HepG2 (cell line): ENCODE data around the gene SLC4A11. TPM values are rescaled to one million over a fixed set of nuclear protein-coding genes. Genes with fewer than 3 reads are reported as not detected.

ENCODE experiments used
- ATAC-seq: fragments of 200-7000 bp; cut with Tn5 transposase; 3 replicates; pipeline ENCODE4 v1.9.1; 2020; ENCODE audit warnings: mild to moderate bottlenecking, moderate library complexity
- BruUV-seq: library from RNA; stranded (reverse); fragments of 400-500 nt; replicated peaks from 2 replicates; lab custom pipeline; 2021; lab: Mats Ljungman, UMichigan
- CTCF ChIA-PET: fragments of 300-600 bp; formaldehyde crosslinking; extraction: SDS; loops from one replicate; lab custom pipeline; 2021; ENCODE audit warnings: low total read pairs, inconsistent platforms, low intra/inter-chr PET ratio; lab: Yijun Ruan, JAX
- POLR2A ChIA-PET: fragments of 350-600 bp; sonication (Branson Sonifier 250); formaldehyde crosslinking; loops from one replicate; lab custom pipeline; 2020; ENCODE audit warnings: antibody characterized with exemption, inconsistent platforms; lab: Yijun Ruan, JAX
- DNase-seq: peaks from one replicate; pipeline ENCODE4 v3.0.0-alpha.2; 2015; ENCODE audit warnings: low spot score
- FAIRE-seq: peaks from 3 replicates; lab custom pipeline; 2011; peaks lifted over from hg19 to GRCh38; lab: Jason Lieb, UNC
- H2AFZ ChIP-seq: one replicate; pipeline ENCODE4 v1.6.1; 2011; ENCODE audit warnings: low read length, inconsistent platforms
- H3K27ac ChIP-seq: fragments of 300-600 bp; 3 replicates; pipeline ENCODE4 v1.8.0; 2011; ENCODE audit warnings: mixed run types, mild to moderate bottlenecking, mixed read lengths, low read length, inconsistent platforms; ENCODE audit not compliant: insufficient read depth; ENCODE audit errors: extremely low read length
- H3K27me3 ChIP-seq, 2 experiments: fragments of 200-600 bp in 1 of 2; 2 replicates in 1 of 2; 3 replicates in 1 of 2; pipeline versions ENCODE4 v1.6.0 to v1.8.0; 2011; ENCODE audit warnings: low read length in 2 of 2, mild to moderate bottlenecking in 2 of 2, moderate library complexity in 2 of 2, inconsistent platforms in 1 of 2; ENCODE audit not compliant: insufficient read depth in 2 of 2, control insufficient read depth in 1 of 2
- H3K36me3 ChIP-seq, 2 experiments: fragments of 200-600 bp in 1 of 2; replicated peaks in 1 of 2; 2 replicates in 1 of 2; 3 replicates in 1 of 2; pipeline versions ENCODE4 v1.5.1 to v1.8.0; 2011; ENCODE audit warnings: low read length in 2 of 2, inconsistent platforms in 1 of 2; ENCODE audit not compliant: insufficient read depth in 2 of 2, control insufficient read depth in 1 of 2
- H3K4me1 ChIP-seq: 2 replicates; pipeline ENCODE4 v1.5.1; 2012; ENCODE audit warnings: low read length, inconsistent platforms; ENCODE audit not compliant: insufficient read depth
- H3K4me2 ChIP-seq: 2 replicates; pipeline ENCODE4 v1.6.0; 2011; ENCODE audit warnings: low read depth, low read length, inconsistent platforms
- H3K4me3 ChIP-seq, 3 experiments: fragments of 200-600 bp in 1 of 3; sonication (generic), shearing (Covaris generic) in 1 of 3; replicated peaks in 1 of 3; 2 replicates each; pipeline ENCODE4 v1.5.1; 2011 to 2016; ENCODE audit warnings: low read length in 3 of 3, inconsistent platforms in 2 of 3, low read depth in 2 of 3, mild to moderate bottlenecking in 2 of 3, control low read depth in 1 of 3, mixed read lengths in 1 of 3; ENCODE audit not compliant: insufficient read depth in 1 of 3
- H3K79me2 ChIP-seq: one replicate; pipeline ENCODE4 v1.6.1; 2011; ENCODE audit warnings: low read length, inconsistent platforms; ENCODE audit not compliant: insufficient read depth
- H3K9ac ChIP-seq: 2 replicates; pipeline ENCODE4 v1.6.0; 2011; ENCODE audit warnings: mild to moderate bottlenecking, low read depth, low read length, inconsistent platforms; ENCODE audit not compliant: insufficient read depth
- H3K9me3 ChIP-seq: 2 replicates; pipeline ENCODE4 v1.5.1; 2012; ENCODE audit warnings: mild to moderate bottlenecking, low read length
- H4K20me1 ChIP-seq: 2 replicates; pipeline ENCODE4 v1.6.0; 2011; ENCODE audit warnings: inconsistent platforms, mild to moderate bottlenecking, low read length, moderate library complexity; ENCODE audit not compliant: insufficient read depth
- BRCA1 ChIP-seq: sonication (generic); formaldehyde crosslinking; IDR thresholded peaks from 2 replicates; pipeline ENCODE4 v1.4.0; 2020; ENCODE audit warnings: missing genetic modification reagents
- CREB1 ChIP-seq, 2 experiments: fragments of 450-650 bp in 1 of 2; IDR thresholded peaks; 2 replicates each; pipeline ENCODE4 v1.6.1; 2016 to 2017; ENCODE audit warnings: control low read depth in 1 of 2, mild to moderate bottlenecking in 1 of 2, missing compliant biosample characterization in 1 of 2, missing genetic modification characterization in 1 of 2
- FLYWCH1 ChIP-seq: sonication (generic); formaldehyde crosslinking; IDR thresholded peaks from 2 replicates; pipeline ENCODE4 v1.8.1; 2023; ENCODE audit warnings: mild to moderate bottlenecking, missing genetic modification reagents
- FOXJ3 ChIP-seq: sonication (generic); formaldehyde crosslinking; IDR thresholded peaks from 2 replicates; pipeline ENCODE4 v1.4.0; 2020; ENCODE audit warnings: missing genetic modification reagents, mild to moderate bottlenecking, borderline replicate concordance
- HHEX ChIP-seq: IDR thresholded peaks from 2 replicates; pipeline ENCODE4 v1.6.1; 2016; ENCODE audit warnings: control low read depth
- MTA1 ChIP-seq: sonication (generic); formaldehyde crosslinking; IDR thresholded peaks from 2 replicates; pipeline ENCODE4 v1.4.0; 2020; ENCODE audit warnings: missing genetic modification reagents, mild to moderate bottlenecking, borderline replicate concordance
- MTF2 ChIP-seq: sonication (generic); formaldehyde crosslinking; IDR thresholded peaks from 2 replicates; pipeline ENCODE4 v1.5.0; 2020; ENCODE audit warnings: missing genetic modification reagents, borderline replicate concordance
- MXD4 ChIP-seq: IDR thresholded peaks from 2 replicates; pipeline ENCODE4 v1.6.1; 2016; ENCODE audit warnings: mild to moderate bottlenecking, missing biosample characterization, missing genetic modification reagents
- PBX3 ChIP-seq: sonication (generic); formaldehyde crosslinking; IDR thresholded peaks from 2 replicates; pipeline ENCODE4 v1.8.1; 2023; ENCODE audit warnings: missing genetic modification reagents, inconsistent platforms, borderline replicate concordance
- POLR2A ChIP-seq, 2 experiments: IDR thresholded peaks; 2 replicates each; pipeline ENCODE4 v1.6.1; 2011; ENCODE audit warnings: low read depth in 2 of 2, low read length in 2 of 2, mild to moderate bottlenecking in 1 of 2, moderate library complexity in 1 of 2; ENCODE audit not compliant: insufficient read depth in 1 of 2
- U2AF2 ChIP-seq: fragments of 200-400 bp; formaldehyde crosslinking; IDR thresholded peaks from 2 replicates; pipeline ENCODE4 v1.6.1; 2017; ENCODE audit warnings: low read depth, mild to moderate bottlenecking, low read length
- UBTF ChIP-seq: sonication (generic); formaldehyde crosslinking; IDR thresholded peaks from 2 replicates; pipeline ENCODE4 v1.4.0; 2020; ENCODE audit warnings: mild to moderate bottlenecking, missing genetic modification reagents
- YEATS4 ChIP-seq: sonication (generic); formaldehyde crosslinking; IDR thresholded peaks from 2 replicates; pipeline ENCODE4 v1.4.0; 2020; ENCODE audit warnings: missing genetic modification reagents, borderline replicate concordance
- ZNF12 ChIP-seq: sonication (generic); formaldehyde crosslinking; IDR thresholded peaks from 2 replicates; pipeline ENCODE4 v1.5.0; 2020; ENCODE audit warnings: missing genetic modification reagents
- ZNF343 ChIP-seq: sonication (generic); formaldehyde crosslinking; IDR thresholded peaks from 2 replicates; pipeline ENCODE4 v1.4.0; 2020; ENCODE audit warnings: mild to moderate bottlenecking, missing genetic modification reagents
- ZNF451 ChIP-seq: sonication (generic); formaldehyde crosslinking; IDR thresholded peaks from 2 replicates; pipeline ENCODE4 v1.5.0; 2020; ENCODE audit warnings: mild to moderate bottlenecking, missing genetic modification reagents
- ZNF589 ChIP-seq: sonication (generic); formaldehyde crosslinking; conservative IDR thresholded peaks from 2 replicates; pipeline ENCODE4 v1.8.0; 2022; ENCODE audit warnings: mild to moderate bottlenecking, moderate library complexity, missing genetic modification reagents
- ZNF841 ChIP-seq: sonication (generic); formaldehyde crosslinking; IDR thresholded peaks from 2 replicates; pipeline ENCODE4 v1.8.1; 2023; ENCODE audit warnings: missing genetic modification reagents, borderline replicate concordance
- ZSCAN25 ChIP-seq: sonication (generic); formaldehyde crosslinking; IDR thresholded peaks from 2 replicates; pipeline ENCODE4 v1.8.0; 2022; ENCODE audit warnings: mild to moderate bottlenecking, missing genetic modification reagents
- WGBS: methylation state at CpG from one replicate; pipeline ENCODE4 v1.1.6; 2017; ENCODE audit warnings: low lambda C conversion rate; 5-methylcytosine and 5-hydroxymethylcytosine counted together
- in situ Hi-C: cut with HindIII; loops from 2 replicates; pipeline ENCODE4 v1.10.0; 2017; ENCODE audit warnings: low pct_unique_long_range_greater_than_20kb; ENCODE audit not compliant: extremely low pct_ligation_motif_present
- intact Hi-C: fragments of 100-400 bp; cut with micrococcal nuclease; formaldehyde crosslinking; loops from one replicate; pipeline ENCODE4 v1.10.0; 2022; ENCODE audit not compliant: unreplicated experiment
- polyA plus RNA-seq, 8 experiments: library from polyadenylated mRNA; depleted of rRNA in 3 of 8; stranded (reverse) in 7 of 8; unstranded in 1 of 8; fragments of >200 nt; fragmentation: Illumina TruSeq in 4 of 8; extraction: Trizol in 4 of 8; gene quantifications; 2 replicates each; pipeline versions ENCODE4 v1.2.1 to v1.2.3, GENCODE V29; 2011 to 2016; ENCODE audit warnings: low read depth in 4 of 8, missing spikeins in 1 of 8, mixed read lengths in 1 of 8; ENCODE audit not compliant: insufficient read depth in 1 of 8
- total RNA-seq, 5 experiments: library from RNA; depleted of rRNA; stranded (reverse); fragments of >200 nt; fragmentation: Illumina TruSeq; extraction: Trizol; gene quantifications; 2 replicates each; pipeline ENCODE4 v1.2.3, GENCODE V29; 2016; ENCODE audit warnings: low read depth in 1 of 5
- TF ChIP-seq, protein P1 (sequence below): sonication (generic); formaldehyde crosslinking; conservative IDR thresholded peaks from 2 replicates; pipeline ENCODE4 v1.4.0; 2020; ENCODE audit warnings: missing genetic modification reagents

The SLC4A11 gene
- total and polyA plus RNA-seq, 2 of the 13 experiments (the other 11 are each of a cell fraction or from before 2014, with no cell fraction given), result 3.9 to 27.0 TPM

DNA sequence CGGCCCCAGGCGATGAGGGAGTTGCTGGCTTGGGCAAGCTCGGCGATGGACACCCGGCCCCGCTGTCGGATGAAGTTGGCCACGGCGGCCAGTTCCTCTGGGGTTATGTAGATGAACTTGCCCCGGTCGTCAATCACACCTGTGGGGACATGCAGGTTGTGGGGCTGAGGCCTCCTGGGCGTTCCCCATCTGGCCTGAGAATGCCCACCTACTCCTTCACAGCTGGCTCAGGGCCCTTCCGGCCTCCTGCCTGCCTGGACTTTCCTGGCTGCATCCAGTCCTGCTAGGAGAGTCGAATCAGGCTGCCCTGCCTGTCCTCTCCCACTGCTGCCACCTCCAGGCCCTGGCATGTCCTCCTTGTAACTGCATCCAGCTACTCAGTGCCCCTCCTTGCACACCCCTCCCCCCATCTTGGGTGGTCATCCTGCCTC lies 48.3 kb downstream of the SLC4A11 start:
- H3K27me3 ChIP-seq, result no peaks in the 10 kb centered on the region
- no TSS peak for BruUV-seq
- WGBS, result 94% methylated on average over 14 of the region's 14 CpGs
- no peak overlapping the region for H3K4me2 ChIP-seq
- H3K27ac ChIP-seq, result no peak overlapping the region
- FAIRE-seq (no peak), ATAC-seq (peak; percentile 14; the same call in 2 of the 3 replicates), DNase-seq (no peak)
- H3K4me1 ChIP-seq, result no peaks in the 10 kb centered on the region
- no peak overlapping the region for H3K4me3 ChIP-seq
- H3K79me2 ChIP-seq, result no peaks in the 10 kb centered on the region
- in situ Hi-C loops (no loop called here), intact Hi-C loops (no loop called here)
- H2AFZ ChIP-seq, result no peak overlapping the region
- ChIA-PET POLR2A (no interaction called here), CTCF (no interaction called here)
- H4K20me1 ChIP-seq, result no peaks in the 10 kb centered on the region
- H3K9ac ChIP-seq, result no peak overlapping the region
- peaks cover 48 to 67% of the 10 kb centered on the region in 2 experiments for H3K36me3 ChIP-seq
- no peaks in the 10 kb centered on the region for H3K9me3 ChIP-seq
- TF ChIP-seq ZSCAN25 (CRISPR knock-in tag) (no peak), FOXJ3 (CRISPR knock-in tag) (no peak), BRCA1 (CRISPR knock-in tag) (no peak), MXD4 (CRISPR knock-in tag) (no peak), PBX3 (no peak), U2AF2 (no peak), FLYWCH1 (0 out of 2 replicates have a peak, but pooled peaks have one; percentile 61), ZNF589 (CRISPR knock-in tag) (no peak), MTF2 (CRISPR knock-in tag) (no peak), CREB1 (IDR thresholded peaks at IDR 0.05) (no peak), CREB1 (CRISPR knock-in tag; IDR thresholded peaks at IDR 0.05) (no peak), ZNF841 (CRISPR knock-in tag) (no peak), POLR2A (IDR thresholded peaks at IDR 0.05; ENCODE audit: insufficient read depth in 1 of 2, low read depth in 2 of 2, low read length in 2 of 2) (peak; percentile 34 to 45; a peak in 1 of 4 replicates), YEATS4 (CRISPR knock-in tag) (no peak), ZNF12 (CRISPR knock-in tag) (no peak), MTA1 (CRISPR knock-in tag) (0 out of 2 replicates have a peak, but pooled peaks have one; percentile 25), ZNF451 (no peak), ZNF343 (no peak), HHEX (CRISPR knock-in tag) (no peak), UBTF (CRISPR knock-in tag) (peak; percentile 12; the same call in 1 of the 2 replicates)
- TF ChIP-seq, protein P1, sequence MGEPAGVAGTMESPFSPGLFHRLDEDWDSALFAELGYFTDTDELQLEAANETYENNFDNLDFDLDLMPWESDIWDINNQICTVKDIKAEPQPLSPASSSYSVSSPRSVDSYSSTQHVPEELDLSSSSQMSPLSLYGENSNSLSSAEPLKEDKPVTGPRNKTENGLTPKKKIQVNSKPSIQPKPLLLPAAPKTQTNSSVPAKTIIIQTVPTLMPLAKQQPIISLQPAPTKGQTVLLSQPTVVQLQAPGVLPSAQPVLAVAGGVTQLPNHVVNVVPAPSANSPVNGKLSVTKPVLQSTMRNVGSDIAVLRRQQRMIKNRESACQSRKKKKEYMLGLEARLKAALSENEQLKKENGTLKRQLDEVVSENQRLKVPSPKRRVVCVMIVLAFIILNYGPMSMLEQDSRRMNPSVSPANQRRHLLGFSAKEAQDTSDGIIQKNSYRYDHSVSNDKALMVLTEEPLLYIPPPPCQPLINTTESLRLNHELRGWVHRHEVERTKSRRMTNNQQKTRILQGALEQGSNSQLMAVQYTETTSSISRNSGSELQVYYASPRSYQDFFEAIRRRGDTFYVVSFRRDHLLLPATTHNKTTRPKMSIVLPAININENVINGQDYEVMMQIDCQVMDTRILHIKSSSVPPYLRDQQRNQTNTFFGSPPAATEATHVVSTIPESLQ (CRISPR knock-in tag), result no peak
